K562 (cell line): ENCODE results near the gene COL16A1. TPM values are rescaled to one million over a fixed set of nuclear protein-coding genes. Genes with fewer than 3 reads are reported as not detected.

Experiments used
- ATAC-seq: fragments of 200-7000 bp; cut with Tn5 transposase; 3 replicates; pipeline ENCODE4 v1.9.1; 2020; ENCODE audit warnings: moderate library complexity
- BruUV-seq: library from RNA; stranded (reverse); fragments of 400-500 nt; replicated peaks from 2 replicates; lab custom pipeline; 2021; lab: Mats Ljungman, UMichigan
- CTCF ChIA-PET: fragments of 300-600 bp; formaldehyde crosslinking; extraction: SDS; loops from one replicate; lab custom pipeline; 2021; ENCODE audit warnings: low intra/inter-chr PET ratio; lab: Yijun Ruan, JAX
- POLR2A ChIA-PET: fragments of 300-600, 350-650 bp; sonication (Branson Sonifier 250); formaldehyde crosslinking; extraction: SDS; loops from one replicate; lab custom pipeline; 2021; ENCODE audit warnings: antibody characterized with exemption, inconsistent platforms; lab: Yijun Ruan, JAX
- DNase-seq, 4 experiments: peaks; one replicate each; pipeline versions ENCODE4 v3.0.0 to v3.0.0-alpha.2; 2011 to 2018; ENCODE audit warnings: low spot score in 3 of 4, mixed read lengths in 3 of 4; ENCODE audit errors: extremely low read depth in 1 of 4
- FAIRE-seq: peaks from 2 replicates; lab custom pipeline; 2011; peaks lifted over from hg19 to GRCh38; lab: Jason Lieb, UNC
- H2AFZ ChIP-seq: 2 replicates; pipeline ENCODE4 v1.6.0; 2011; ENCODE audit warnings: low read depth, low read length, control low read depth, inconsistent platforms
- H3K27ac ChIP-seq: fragments of 200-600 bp; 3 replicates; pipeline ENCODE4 v1.8.0; 2011; ENCODE audit warnings: low read depth, mild to moderate bottlenecking, control low read depth, inconsistent platforms, low read length, moderate library complexity, mixed read lengths; ENCODE audit errors: extremely low read depth
- H3K27me3 ChIP-seq, 2 experiments: fragments of 300-600 bp in 1 of 2; 2 replicates in 1 of 2; 3 replicates in 1 of 2; pipeline versions ENCODE4 v1.6.0 to v1.8.0; 2011; ENCODE audit warnings: inconsistent platforms in 2 of 2, low read length in 2 of 2, mild to moderate bottlenecking in 1 of 2, mixed read lengths in 1 of 2, moderate library complexity in 1 of 2; ENCODE audit not compliant: control insufficient read depth in 2 of 2, insufficient read depth in 2 of 2
- H3K36me3 ChIP-seq: fragments of 300-600 bp; 3 replicates; pipeline ENCODE4 v1.8.0; 2011; ENCODE audit warnings: mild to moderate bottlenecking, low read length, inconsistent platforms; ENCODE audit not compliant: control insufficient read depth, insufficient read depth
- H3K4me1 ChIP-seq, 2 experiments: fragments of 200-600 bp in 1 of 2; replicated peaks in 1 of 2; 2 replicates in 1 of 2; 3 replicates in 1 of 2; pipeline versions ENCODE4 v1.5.1 to v1.8.0; 2011; ENCODE audit warnings: inconsistent platforms in 2 of 2, low read length in 2 of 2, mild to moderate bottlenecking in 1 of 2, mixed read lengths in 1 of 2, moderate library complexity in 1 of 2; ENCODE audit not compliant: control insufficient read depth in 2 of 2, insufficient read depth in 2 of 2
- H3K4me2 ChIP-seq: 2 replicates; pipeline ENCODE4 v1.6.1; 2011; ENCODE audit warnings: low read length, control low read depth, inconsistent platforms, mixed read lengths; ENCODE audit not compliant: insufficient read depth
- H3K4me3 ChIP-seq: fragments of 200-600 bp; sonication (generic), shearing (Covaris generic); 2 replicates; pipeline ENCODE4 v1.5.1; 2016; ENCODE audit warnings: control low read depth, inconsistent platforms
- H3K79me2 ChIP-seq: fragments of 200-600 bp; 3 replicates; pipeline ENCODE4 v1.8.0; 2011; ENCODE audit warnings: low read length, inconsistent platforms; ENCODE audit not compliant: control insufficient read depth, insufficient read depth
- H3K9ac ChIP-seq, 2 experiments: 2 replicates each; pipeline versions ENCODE4 v1.6.0 to v1.6.1; 2011; ENCODE audit warnings: low read depth in 2 of 2, low read length in 2 of 2, control low read depth in 1 of 2, inconsistent platforms in 1 of 2, mild to moderate bottlenecking in 1 of 2, mixed read lengths in 1 of 2; ENCODE audit not compliant: insufficient read depth in 1 of 2
- H3K9me1 ChIP-seq: one replicate; pipeline ENCODE4 v1.6.0; 2011; ENCODE audit warnings: inconsistent platforms, mild to moderate bottlenecking, low read length, moderate library complexity; ENCODE audit not compliant: control insufficient read depth, insufficient read depth
- H3K9me3 ChIP-seq: replicated peaks from 2 replicates; pipeline ENCODE4 v1.5.1; 2011; ENCODE audit warnings: low read depth, low read length, inconsistent platforms; ENCODE audit not compliant: control insufficient read depth, insufficient read depth
- H4K20me1 ChIP-seq: replicated peaks from 2 replicates; pipeline ENCODE4 v1.6.1; 2011; ENCODE audit warnings: low read length, inconsistent platforms, mixed read lengths; ENCODE audit not compliant: control insufficient read depth, insufficient read depth
- E2F1 ChIP-seq: sonication (generic); formaldehyde crosslinking; IDR thresholded peaks from 2 replicates; pipeline ENCODE4 v1.8.1; 2023; ENCODE audit warnings: mild to moderate bottlenecking, missing genetic modification reagents, moderate library complexity
- MAX ChIP-seq: sonication (generic); formaldehyde crosslinking; IDR thresholded peaks from 2 replicates; pipeline ENCODE4 v1.9.0; 2022; ENCODE audit warnings: mild to moderate bottlenecking, missing genetic modification reagents
- ZNF707 ChIP-seq: fragments of 250-450 bp; sonication (Bioruptor Pico); conservative IDR thresholded peaks from 2 replicates; pipeline ENCODE4 v1.8.0; 2022; ENCODE audit warnings: inconsistent platforms, mild to moderate bottlenecking, moderate library complexity
- WGBS: fragments of 100-300 bp; shearing (Covaris generic); methylation state at CpG from one replicate; pipeline ENCODE4 v1.1.6; 2016; ENCODE audit warnings: low coverage, mixed read lengths; ENCODE audit not compliant: insufficient coverage; ENCODE audit errors: missing lambda C conversion rate; 5-methylcytosine and 5-hydroxymethylcytosine counted together
- in situ Hi-C: fragments of 300-500 bp; cut with MboI; formaldehyde crosslinking; loops from 4 replicates; pipeline ENCODE4 v1.15.0; 2018; ENCODE audit warnings: inconsistent platforms, mixed read lengths
- intact Hi-C: fragments of 100-400 bp; cut with micrococcal nuclease; formaldehyde crosslinking; loops from 2 replicates; pipeline ENCODE4 v1.14.2; 2022
- polyA plus RNA-seq, 8 experiments: library from polyadenylated mRNA; depleted of rRNA in 4 of 8; stranded (reverse) in 5 of 8; unstranded in 3 of 8; fragments of >200 nt; fragmentation: Nextera tagmentation in 2 of 8; fragmentation: Illumina TruSeq in 1 of 8; extraction: Ambion mirVana in 2 of 8; extraction: Trizol in 1 of 8; gene quantifications; 2 replicates each; pipeline versions ENCODE4 v1.2.1 to v1.2.3, GENCODE V29; 2011 to 2014; ENCODE audit warnings: inconsistent platforms in 1 of 8, missing spikeins in 1 of 8
- total RNA-seq, 7 experiments: library from RNA; depleted of rRNA in 6 of 7; stranded (reverse); fragments of >200 nt in 6 of 7; fragmentation: Illumina TruSeq in 2 of 7; extraction: Trizol in 2 of 7; gene quantifications; 2 replicates each; pipeline versions ENCODE4 v1.2.1 to v1.2.3, GENCODE V29; 2011 to 2021; ENCODE audit warnings: low replicate concordance in 1 of 7
- TF ChIP-seq, protein P1 (sequence below): fragments of 450-650 bp; IDR thresholded peaks from 2 replicates; pipeline ENCODE4 v1.6.1; 2018; ENCODE audit not compliant: partially characterized antibody

The COL16A1 gene
- total and polyA plus RNA-seq, 9 of the 15 experiments (the other 6 are each of a cell fraction or from before 2014, with no cell fraction given), result 0.11 to 0.60 (median 0.11) TPM; not detected in 6

- no peak for TF ChIP-seq E2F1
These were observed 32.7 kb downstream of the COL16A1 start (continued) for GRCh38 chr1:31671147-31671546.

DNA sequence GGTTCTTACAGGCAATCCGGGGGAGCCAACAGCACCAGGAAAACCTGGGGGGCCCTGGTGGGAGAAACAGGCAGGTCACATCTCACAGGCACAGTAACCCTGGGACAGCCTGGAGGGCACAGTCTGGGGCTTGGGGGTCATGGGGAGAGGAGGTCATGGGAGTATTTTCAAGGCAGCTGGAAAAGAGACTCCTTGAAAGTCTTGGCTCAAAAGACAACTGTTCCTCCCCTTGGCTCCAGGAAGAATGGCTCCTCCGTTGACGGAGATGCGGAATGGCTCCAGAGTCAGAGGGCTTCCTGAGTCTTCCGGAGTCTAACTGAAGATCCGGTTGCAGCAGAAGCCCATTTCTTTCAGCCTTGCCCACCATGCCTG is 33.2 kb downstream of the COL16A1 start:
- Histone ChIP-seq H3K79me2 (no peaks in the 10 kb centered on the region), H4K20me1 (peaks cover 13% of the 10 kb centered on the region), H3K4me2 (no peak overlapping the region), H3K36me3 (no peaks in the 10 kb centered on the region), H3K4me1 (peaks cover 0 to 19% of the 10 kb centered on the region in 2 experiments; a peak in 3 of 5 replicates), H3K9ac (no peak overlapping the region), H3K4me3 (no peak overlapping the region), H3K9me3 (no peaks in the 10 kb centered on the region), H2AFZ (no peak overlapping the region), H3K9me1 (no peaks in the 10 kb centered on the region), H3K27me3 (peaks cover 58 to 100% of the 10 kb centered on the region in 2 experiments), H3K27ac (no peak overlapping the region)
- WGBS, result 3% methylated on average over 6 of the region's 6 CpGs
- FAIRE-seq (no peak), DNase-seq (no peak), ATAC-seq (no peak)
- intact Hi-C loops, result no loop called here
- TF ChIP-seq, protein P1, sequence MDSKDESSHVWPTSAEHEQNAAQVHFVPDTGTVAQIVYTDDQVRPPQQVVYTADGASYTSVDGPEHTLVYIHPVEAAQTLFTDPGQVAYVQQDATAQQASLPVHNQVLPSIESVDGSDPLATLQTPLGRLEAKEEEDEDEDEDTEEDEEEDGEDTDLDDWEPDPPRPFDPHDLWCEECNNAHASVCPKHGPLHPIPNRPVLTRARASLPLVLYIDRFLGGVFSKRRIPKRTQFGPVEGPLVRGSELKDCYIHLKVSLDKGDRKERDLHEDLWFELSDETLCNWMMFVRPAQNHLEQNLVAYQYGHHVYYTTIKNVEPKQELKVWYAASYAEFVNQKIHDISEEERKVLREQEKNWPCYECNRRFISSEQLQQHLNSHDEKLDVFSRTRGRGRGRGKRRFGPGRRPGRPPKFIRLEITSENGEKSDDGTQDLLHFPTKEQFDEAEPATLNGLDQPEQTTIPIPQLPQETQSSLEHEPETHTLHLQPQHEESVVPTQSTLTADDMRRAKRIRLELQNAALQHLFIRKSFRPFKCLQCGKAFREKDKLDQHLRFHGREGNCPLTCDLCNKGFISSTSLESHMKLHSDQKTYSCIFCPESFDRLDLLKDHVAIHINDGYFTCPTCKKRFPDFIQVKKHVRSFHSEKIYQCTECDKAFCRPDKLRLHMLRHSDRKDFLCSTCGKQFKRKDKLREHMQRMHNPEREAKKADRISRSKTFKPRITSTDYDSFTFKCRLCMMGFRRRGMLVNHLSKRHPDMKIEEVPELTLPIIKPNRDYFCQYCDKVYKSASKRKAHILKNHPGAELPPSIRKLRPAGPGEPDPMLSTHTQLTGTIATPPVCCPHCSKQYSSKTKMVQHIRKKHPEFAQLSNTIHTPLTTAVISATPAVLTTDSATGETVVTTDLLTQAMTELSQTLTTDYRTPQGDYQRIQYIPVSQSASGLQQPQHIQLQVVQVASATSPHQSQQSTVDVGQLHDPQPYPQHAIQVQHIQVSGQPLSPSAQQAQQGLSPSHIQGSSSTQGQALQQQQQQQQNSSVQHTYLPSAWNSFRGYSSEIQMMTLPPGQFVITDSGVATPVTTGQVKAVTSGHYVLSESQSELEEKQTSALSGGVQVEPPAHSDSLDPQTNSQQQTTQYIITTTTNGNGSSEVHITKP, result peak; percentile 58
- TF ChIP-seq MAX (CRISPR knock-in tag) (0 out of 2 replicates have a peak, but pooled peaks have one; percentile 25), ZNF707 (CRISPR knock-in tag) (no peak)
- in situ Hi-C loops, result no loop called here
- POLR2A ChIA-PET, result interaction anchor here (1.1 kb wide), 1 partner anchor 12 kb away, joined by 5 read pairs; no protein-coding TSS in a partner anchor
- no TSS peak for BruUV-seq
- CTCF ChIA-PET, result no interaction called here
